ENCODE results near the gene ARFGEF2. TPM values are rescaled to one million over a fixed set of nuclear protein-coding genes. Genes with fewer than 3 reads are reported as not detected.

The ARFGEF2 gene
- total RNA-seq, 1 experiment from 2014 or later = 22.2 TPM

DNA sequence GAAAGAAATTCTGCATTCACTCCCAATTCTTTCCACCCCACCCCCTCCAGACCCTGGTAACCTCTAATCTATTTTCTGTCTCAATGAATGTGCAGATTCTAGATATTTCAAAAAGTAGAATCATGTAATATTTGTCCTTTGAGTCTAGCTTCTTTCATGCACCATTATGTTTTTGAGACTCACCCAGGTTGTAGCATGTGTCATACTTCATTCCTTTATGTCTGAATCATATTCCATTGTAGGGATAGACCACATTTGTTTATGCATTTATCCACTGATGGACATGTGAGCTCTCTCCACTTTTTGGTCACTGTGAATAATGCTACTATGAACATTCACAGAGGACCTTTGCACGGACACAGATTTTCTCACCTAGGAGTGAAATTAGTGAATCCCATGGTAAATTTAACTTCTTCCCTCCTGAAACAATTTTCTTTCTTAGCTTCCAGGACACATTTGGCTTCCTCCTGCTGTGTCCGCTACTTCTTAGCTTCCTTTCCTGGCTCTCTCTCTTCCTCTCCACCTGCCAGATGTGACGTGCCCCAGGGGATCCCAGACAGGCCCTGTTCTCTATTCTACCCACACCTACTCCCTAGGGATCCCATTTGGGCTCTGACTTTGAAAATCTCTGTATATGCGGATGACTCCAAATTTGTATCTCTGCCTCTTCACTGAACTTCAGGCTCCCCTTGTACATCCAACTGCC is 24.1 kb upstream of the ARFGEF2 start:
- peak; percentile 85 for ATAC-seq
- BruUV-seq (replicated peaks) = TSS peak; percentile 70
- Histone ChIP-seq H3K9ac (ENCODE audit: low read length) (no peak overlapping the region), H3K4me1 (ENCODE audit: control insufficient read depth in 1 of 2, insufficient read depth in 2 of 2, low read length in 2 of 2) (peaks cover 7 to 12% of the 10 kb centered on the region in 2 experiments), H3K27me3 (ENCODE audit: insufficient read depth, low read length) (no peaks in the 10 kb centered on the region), H4K20me1 (ENCODE audit: insufficient read depth) (no peaks in the 10 kb centered on the region), H3K9me3 (ENCODE audit: control insufficient read depth in 1 of 2, insufficient read depth in 1 of 2, low read depth in 1 of 2, low read length in 2 of 2) (no peaks in the 10 kb centered on the region), H3K9me2 (ENCODE audit: insufficient read depth) (no peaks in the 10 kb centered on the region), H3K36me3 (ENCODE audit: control insufficient read depth in 1 of 2, insufficient read depth in 2 of 2, low read length in 2 of 2) (no peaks in the 10 kb centered on the region), H3K27ac (ENCODE audit: low read depth, low read length) (no peak overlapping the region; the same call in 1 of the 2 replicates), H3K4me2 (ENCODE audit: low read length) (peak overlapping the region; percentile 50), H2AFZ (ENCODE audit: low read depth, low read length, poor library complexity, severe bottlenecking) (peak overlapping the region; percentile 60), H3K79me2 (ENCODE audit: insufficient read depth, low read length) (no peaks in the 10 kb centered on the region), H3K4me3 (replicated peaks in 1 of 2; ENCODE audit: low read depth in 1 of 2, low read length in 2 of 2) (no peak overlapping the region)
- DNase-seq (ENCODE audit: low read depth, low spot score) = peak; percentile 35
- POLR2A ChIA-PET = no interaction called here
- CTCF ChIA-PET = interaction anchor here (3.0 kb wide), 1 partner anchor 240 kb away, joined by 21 read pairs; no protein-coding TSS in a partner anchor
- intact Hi-C loops (cut with micrococcal nuclease) = no loop called here
- TF ChIP-seq SRF (IDR thresholded peaks at IDR 0.05; ENCODE audit: low read depth) = no peak
- TF ChIP-seq ELF1 (IDR thresholded peaks at IDR 0.05; ENCODE audit: borderline replicate concordance, low read depth) = no peak
- TF ChIP-seq, protein P1, sequence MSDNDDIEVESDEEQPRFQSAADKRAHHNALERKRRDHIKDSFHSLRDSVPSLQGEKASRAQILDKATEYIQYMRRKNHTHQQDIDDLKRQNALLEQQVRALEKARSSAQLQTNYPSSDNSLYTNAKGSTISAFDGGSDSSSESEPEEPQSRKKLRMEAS (IDR thresholded peaks at IDR 0.05) = peak; percentile 24; the same call in 1 of the 2 replicates
- TF ChIP-seq JUND (IDR thresholded peaks at IDR 0.05) = peak; percentile 56; the same call in 1 of the 2 replicates
- peak; percentile 64 for TF ChIP-seq FOSL1 (IDR thresholded peaks at IDR 0.05; ENCODE audit: low read depth)
- RAD21 ChIA-PET (ENCODE audit: low non-redundant PET in 1 of 2, low total read pairs in 2 of 2, uncharacterized antibody in 2 of 2, unreplicated experiment in 2 of 2) = interaction anchor here (1.2 to 1.3 kb wide), 2 partner anchors 240 kb away, joined by 3 to 4 read pairs; no protein-coding TSS in a partner anchor

DNA sequence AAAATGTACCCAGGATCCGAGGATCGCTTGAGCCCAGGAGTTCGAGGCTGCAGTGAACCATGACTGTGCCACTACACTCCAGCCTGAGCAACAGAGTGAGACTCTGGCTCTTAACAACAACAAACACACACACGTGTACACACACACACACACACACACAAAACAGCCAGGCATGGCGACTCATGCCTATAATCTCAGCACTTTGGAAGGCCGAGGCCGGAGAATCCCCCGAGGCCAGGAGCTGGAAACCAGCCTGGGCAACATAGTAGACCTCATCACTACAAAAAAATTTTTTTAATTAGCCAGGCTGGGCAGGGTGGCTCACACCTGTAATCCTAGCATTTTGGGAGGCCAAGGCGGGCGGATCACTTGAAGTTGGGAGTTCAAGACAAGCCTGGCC is 23.3 kb upstream of the ARFGEF2 start:
- H3K4me2 ChIP-seq (ENCODE audit: low read length) = no peak overlapping the region
- peaks cover 7 to 12% of the 10 kb centered on the region in 2 experiments for H3K4me1 ChIP-seq (ENCODE audit: control insufficient read depth in 1 of 2, insufficient read depth in 2 of 2, low read length in 2 of 2)
- H3K79me2 ChIP-seq (ENCODE audit: insufficient read depth, low read length) = no peaks in the 10 kb centered on the region
- RAD21 ChIA-PET (ENCODE audit: low non-redundant PET in 1 of 2, low total read pairs in 2 of 2, uncharacterized antibody in 2 of 2, unreplicated experiment in 2 of 2) = interaction anchor here in 1 of 2 experiments (1.3 kb wide), 1 partner anchor 241 kb away, joined by 4 read pairs; no protein-coding TSS in a partner anchor
- POLR2A ChIA-PET = no interaction called here
- H3K9me3 ChIP-seq (ENCODE audit: control insufficient read depth in 1 of 2, insufficient read depth in 1 of 2, low read depth in 1 of 2, low read length in 2 of 2) = no peaks in the 10 kb centered on the region
- no peaks in the 10 kb centered on the region for H3K9me2 ChIP-seq (ENCODE audit: insufficient read depth)
- BruUV-seq (replicated peaks) = no TSS peak
- intact Hi-C loops (cut with micrococcal nuclease) = no loop called here
- CTCF ChIA-PET = interaction anchor here (3.0 kb wide), 1 partner anchor 241 kb away, joined by 21 read pairs; no protein-coding TSS in a partner anchor
- DNase-seq (ENCODE audit: low read depth, low spot score) (no peak), ATAC-seq (no peak)
- no peaks in the 10 kb centered on the region for H4K20me1 ChIP-seq (ENCODE audit: insufficient read depth)
- no peak overlapping the region for H2AFZ ChIP-seq (ENCODE audit: low read depth, low read length, poor library complexity, severe bottlenecking)
- TF ChIP-seq ELF1 (IDR thresholded peaks at IDR 0.05; ENCODE audit: borderline replicate concordance, low read depth) = no peak
- no peak for TF ChIP-seq SIN3A (IDR thresholded peaks at IDR 0.05; ENCODE audit: low read depth)
- no peak for TF ChIP-seq EZH2phosphoT487 (IDR thresholded peaks at IDR 0.05; ENCODE audit: borderline replicate concordance)
- no peak for TF ChIP-seq POLR2AphosphoS5 (IDR thresholded peaks at IDR 0.05; ENCODE audit: low read depth, low read length)
- TF ChIP-seq CBX3 (IDR thresholded peaks at IDR 0.05; ENCODE audit: low read depth) = no peak
- TF ChIP-seq ZNF274 (IDR thresholded peaks at IDR 0.05; ENCODE audit: low read depth, low read length) = no peak
- TF ChIP-seq EZH2 (IDR thresholded peaks at IDR 0.05) = no peak
- TF ChIP-seq, protein P2, sequence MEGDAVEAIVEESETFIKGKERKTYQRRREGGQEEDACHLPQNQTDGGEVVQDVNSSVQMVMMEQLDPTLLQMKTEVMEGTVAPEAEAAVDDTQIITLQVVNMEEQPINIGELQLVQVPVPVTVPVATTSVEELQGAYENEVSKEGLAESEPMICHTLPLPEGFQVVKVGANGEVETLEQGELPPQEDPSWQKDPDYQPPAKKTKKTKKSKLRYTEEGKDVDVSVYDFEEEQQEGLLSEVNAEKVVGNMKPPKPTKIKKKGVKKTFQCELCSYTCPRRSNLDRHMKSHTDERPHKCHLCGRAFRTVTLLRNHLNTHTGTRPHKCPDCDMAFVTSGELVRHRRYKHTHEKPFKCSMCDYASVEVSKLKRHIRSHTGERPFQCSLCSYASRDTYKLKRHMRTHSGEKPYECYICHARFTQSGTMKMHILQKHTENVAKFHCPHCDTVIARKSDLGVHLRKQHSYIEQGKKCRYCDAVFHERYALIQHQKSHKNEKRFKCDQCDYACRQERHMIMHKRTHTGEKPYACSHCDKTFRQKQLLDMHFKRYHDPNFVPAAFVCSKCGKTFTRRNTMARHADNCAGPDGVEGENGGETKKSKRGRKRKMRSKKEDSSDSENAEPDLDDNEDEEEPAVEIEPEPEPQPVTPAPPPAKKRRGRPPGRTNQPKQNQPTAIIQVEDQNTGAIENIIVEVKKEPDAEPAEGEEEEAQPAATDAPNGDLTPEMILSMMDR (IDR thresholded peaks at IDR 0.05 in 2 of 3, conservative IDR thresholded peaks at IDR 0.05 in 1 of 3; ENCODE audit: borderline replicate concordance in 1 of 3, insufficient read depth in 1 of 3, low read depth in 2 of 3, low read length in 2 of 3) = no peak
- TF ChIP-seq SRF (IDR thresholded peaks at IDR 0.05; ENCODE audit: low read depth) = no peak
- H3K27ac ChIP-seq (ENCODE audit: low read depth, low read length) = no peak overlapping the region
- H3K4me3 ChIP-seq (replicated peaks in 1 of 2; ENCODE audit: low read depth in 1 of 2, low read length in 2 of 2) = no peak overlapping the region
- no peaks in the 10 kb centered on the region for H3K36me3 ChIP-seq (ENCODE audit: control insufficient read depth in 1 of 2, insufficient read depth in 2 of 2, low read length in 2 of 2)
- H3K27me3 ChIP-seq (ENCODE audit: insufficient read depth, low read length) = no peaks in the 10 kb centered on the region
- no peak overlapping the region for H3K9ac ChIP-seq (ENCODE audit: low read length)
